ENCODE data around the gene APOB. TPM values are rescaled to one million over a fixed set of nuclear protein-coding genes. Genes with fewer than 3 reads are reported as not detected.

The APOB gene
- total RNA-seq, 1 experiment from 2014 or later, result 0.05 TPM

- H3K4me3 Mint-ChIP-seq (ENCODE audit: low read depth, unreplicated experiment), result no peak overlapping the region
- BruUV-seq (replicated peaks), result no TSS peak
- H3K4me1 Mint-ChIP-seq (ENCODE audit: low read depth, unreplicated experiment), result no peaks in the 10 kb centered on the region
- TF ChIP-seq CTCF (IDR thresholded peaks at IDR 0.05; ENCODE audit: unreplicated experiment), result no peak
- DNase-seq, result no peak
- H3K27ac Mint-ChIP-seq (ENCODE audit: unreplicated experiment), result no peak overlapping the region
- H3K9me3 Mint-ChIP-seq (ENCODE audit: low read depth, unreplicated experiment), result no peaks in the 10 kb centered on the region
- peaks cover 7% of the 10 kb centered on the region for H3K36me3 Mint-ChIP-seq (ENCODE audit: insufficient read depth, unreplicated experiment)
- CTCF ChIA-PET, result no interaction called here
- intact Hi-C loops (cut with micrococcal nuclease; ENCODE audit: unreplicated experiment), result no loop called here
- peaks cover 8% of the 10 kb centered on the region for H3K27me3 Mint-ChIP-seq (ENCODE audit: unreplicated experiment)
These were observed 45.7 kb downstream of the APOB start for GRCh38 chr2:20997953-20998722.

- no peak for TF ChIP-seq CTCF (IDR thresholded peaks at IDR 0.05; ENCODE audit: unreplicated experiment)
- H3K36me3 Mint-ChIP-seq (ENCODE audit: insufficient read depth, unreplicated experiment), result no peaks in the 10 kb centered on the region
- H3K4me3 Mint-ChIP-seq (ENCODE audit: low read depth, unreplicated experiment), result no peak overlapping the region
- H3K27ac Mint-ChIP-seq (ENCODE audit: unreplicated experiment), result no peak overlapping the region
- CTCF ChIA-PET, result no interaction called here
- peaks cover 37% of the 10 kb centered on the region for H3K27me3 Mint-ChIP-seq (ENCODE audit: unreplicated experiment)
- H3K9me3 Mint-ChIP-seq (ENCODE audit: low read depth, unreplicated experiment), result no peaks in the 10 kb centered on the region
- intact Hi-C loops (cut with micrococcal nuclease; ENCODE audit: unreplicated experiment), result no loop called here
- DNase-seq, result no peak
- no peaks in the 10 kb centered on the region for H3K4me1 Mint-ChIP-seq (ENCODE audit: low read depth, unreplicated experiment)
- no TSS peak for BruUV-seq (replicated peaks)
These were observed 49.7 kb downstream of the APOB start for GRCh38 chr2:20994130-20994529.

GRCh38 chr2:20992201-20992711, 51.6 kb downstream of the APOB start:
- peaks cover 51% of the 10 kb centered on the region for H3K27me3 Mint-ChIP-seq (ENCODE audit: unreplicated experiment)
- H3K4me1 Mint-ChIP-seq (ENCODE audit: low read depth, unreplicated experiment), result no peaks in the 10 kb centered on the region
- DNase-seq, result peak; percentile 22
- BruUV-seq (replicated peaks), result no TSS peak
- intact Hi-C loops (cut with micrococcal nuclease; ENCODE audit: unreplicated experiment), result no loop called here
- no peaks in the 10 kb centered on the region for H3K9me3 Mint-ChIP-seq (ENCODE audit: low read depth, unreplicated experiment)
- no peaks in the 10 kb centered on the region for H3K36me3 Mint-ChIP-seq (ENCODE audit: insufficient read depth, unreplicated experiment)
- H3K4me3 Mint-ChIP-seq (ENCODE audit: low read depth, unreplicated experiment), result no peak overlapping the region
- TF ChIP-seq CTCF (IDR thresholded peaks at IDR 0.05; ENCODE audit: unreplicated experiment), result no peak
- H3K27ac Mint-ChIP-seq (ENCODE audit: unreplicated experiment), result no peak overlapping the region
- CTCF ChIA-PET, result no interaction called here

- intact Hi-C loops (cut with micrococcal nuclease; ENCODE audit: unreplicated experiment), result no loop called here
- no peak overlapping the region for H3K4me3 Mint-ChIP-seq (ENCODE audit: low read depth, unreplicated experiment)
- no peaks in the 10 kb centered on the region for H3K36me3 Mint-ChIP-seq (ENCODE audit: insufficient read depth, unreplicated experiment)
- CTCF ChIA-PET, result interaction anchor here (0.6 kb wide), 1 partner anchor 576 kb away, joined by 3 read pairs; no protein-coding TSS in a partner anchor
- no peaks in the 10 kb centered on the region for H3K4me1 Mint-ChIP-seq (ENCODE audit: low read depth, unreplicated experiment)
- H3K9me3 Mint-ChIP-seq (ENCODE audit: low read depth, unreplicated experiment), result no peaks in the 10 kb centered on the region
- no peak for TF ChIP-seq CTCF (IDR thresholded peaks at IDR 0.05; ENCODE audit: unreplicated experiment)
- peaks cover 63% of the 10 kb centered on the region for H3K27me3 Mint-ChIP-seq (ENCODE audit: unreplicated experiment)
- no peak overlapping the region for H3K27ac Mint-ChIP-seq (ENCODE audit: unreplicated experiment)
- BruUV-seq (replicated peaks), result no TSS peak
- DNase-seq, result no peak
These were observed 53.1 kb downstream of the APOB start for GRCh38 chr2:20990442-20991430.
